Immature natural killer cell (primary cell): Measurements from ENCODE around the gene MAPKAP1. TPM values are rescaled to one million over a fixed set of nuclear protein-coding genes. Genes with fewer than 3 reads are reported as not detected.
"Not testable (repeated sequence)": the region's sequence is repeated elsewhere in the genome, so short reads cannot be mapped to it uniquely, and the experiment has no call there.

Experiments used
- DNase-seq, 3 donors: peaks; one replicate each; pipeline ENCODE4 v3.0.0; 2022; ENCODE audit warnings: mixed read lengths in 1 of 3
- H3K27ac Mint-ChIP-seq, 6 donors: one replicate each; pipeline ENCODE4 v1.8.0; 2020; ENCODE audit warnings: mixed read lengths in 6 of 6, mild to moderate bottlenecking in 5 of 6, inconsistent platforms in 4 of 6, moderate library complexity in 3 of 6
- H3K27me3 Mint-ChIP-seq, 3 donors: one replicate each; pipeline ENCODE4 v1.8.0; 2020 to 2021; ENCODE audit warnings: low read depth in 3 of 3, mild to moderate bottlenecking in 3 of 3, mixed read lengths in 3 of 3, moderate library complexity in 3 of 3, inconsistent platforms in 1 of 3
- H3K36me3 Mint-ChIP-seq, 3 donors: one replicate each; pipeline ENCODE4 v1.8.0; 2020; ENCODE audit warnings: mixed read lengths in 3 of 3, inconsistent platforms in 2 of 3, mild to moderate bottlenecking in 2 of 3
- H3K4me1 Mint-ChIP-seq, 2 donors: one replicate each; pipeline ENCODE4 v1.8.0; 2020; ENCODE audit warnings: inconsistent platforms in 2 of 2, mild to moderate bottlenecking in 2 of 2, mixed read lengths in 2 of 2, moderate library complexity in 1 of 2
- H3K4me3 Mint-ChIP-seq, 5 donors: one replicate each; pipeline ENCODE4 v1.8.0; 2020; ENCODE audit warnings: mild to moderate bottlenecking in 5 of 5, mixed read lengths in 5 of 5, inconsistent platforms in 3 of 5, moderate library complexity in 3 of 5
- H3K9me3 Mint-ChIP-seq, 6 donors: one replicate each; pipeline ENCODE4 v1.8.0; 2020; ENCODE audit warnings: mild to moderate bottlenecking in 6 of 6, mixed read lengths in 6 of 6, inconsistent platforms in 4 of 6, moderate library complexity in 3 of 6
- polyA plus RNA-seq, 3 donors: library from polyadenylated mRNA; unstranded; fragments of 300-500 nt; fragmentation: Illumina TruSeq; gene quantifications; one replicate each; pipeline ENCODE4 v1.2.3, GENCODE V29; 2021

The MAPKAP1 gene
- polyA plus RNA-seq, 3 donors from 2014 or later, result 56.9 to 75.1 (median 59.3) TPM

- H3K9me3 Mint-ChIP-seq, result no peaks in the 10 kb centered on the region
- no peak for DNase-seq
- H3K4me1 Mint-ChIP-seq, result peaks cover 16 to 35% of the 10 kb centered on the region in 2 donors
- no peaks in the 10 kb centered on the region for H3K36me3 Mint-ChIP-seq
- no peak overlapping the region for H3K4me3 Mint-ChIP-seq
- no peak overlapping the region for H3K27ac Mint-ChIP-seq
- H3K27me3 Mint-ChIP-seq, result no peaks in the 10 kb centered on the region
Measured at GRCh38 chr9:125589287-125589686, 117.7 kb downstream of the MAPKAP1 start.

- no peak for DNase-seq
- Mint-ChIP-seq H3K27me3 (no peaks in the 10 kb centered on the region), H3K4me1 (peaks cover 12 to 34% of the 10 kb centered on the region in 2 donors), H3K4me3 (no peak overlapping the region), H3K36me3 (no peaks in the 10 kb centered on the region), H3K9me3 (no peaks in the 10 kb centered on the region), H3K27ac (no peak overlapping the region)
Measured at GRCh38 chr9:125587819-125588460, 119.1 kb downstream of the MAPKAP1 start.

GRCh38 chr9:125586172-125586511 is 120.9 kb downstream of the MAPKAP1 start:
- no peak for DNase-seq
- Mint-ChIP-seq H3K27ac (no peak overlapping the region), H3K9me3 (no peaks in the 10 kb centered on the region), H3K4me3 (no peak overlapping the region), H3K36me3 (peaks cover 0 to 7% (median 0%) of the 10 kb centered on the region in 3 donors), H3K27me3 (no peaks in the 10 kb centered on the region), H3K4me1 (peaks cover 13 to 26% of the 10 kb centered on the region in 2 donors)

- peaks cover 3 to 10% (median 3%) of the 10 kb centered on the region in 3 donors for H3K36me3 Mint-ChIP-seq
- H3K27me3 Mint-ChIP-seq, result no peaks in the 10 kb centered on the region
- DNase-seq, result no peak
- no peak overlapping the region for H3K27ac Mint-ChIP-seq
- H3K4me1 Mint-ChIP-seq, result peaks cover 12 to 24% of the 10 kb centered on the region in 2 donors
- no peaks in the 10 kb centered on the region for H3K9me3 Mint-ChIP-seq
- H3K4me3 Mint-ChIP-seq, result no peak overlapping the region
Measured at GRCh38 chr9:125585503-125586171, 121.4 kb downstream of the MAPKAP1 start.

GRCh38 chr9:125580701-125581286 is 126.2 kb downstream of the MAPKAP1 start:
- H3K9me3 Mint-ChIP-seq, result no peaks in the 10 kb centered on the region
- H3K27ac Mint-ChIP-seq, result no peak overlapping the region
- peaks cover 4 to 5% of the 10 kb centered on the region in 2 donors for H3K4me1 Mint-ChIP-seq
- H3K4me3 Mint-ChIP-seq, result no peak overlapping the region
- H3K36me3 Mint-ChIP-seq, result peaks cover 8 to 27% (median 13%) of the 10 kb centered on the region in 3 donors
- no peak for DNase-seq
- no peaks in the 10 kb centered on the region for H3K27me3 Mint-ChIP-seq

- Mint-ChIP-seq H3K27me3 (no peaks in the 10 kb centered on the region), H3K27ac (no peak overlapping the region), H3K4me3 (no peak overlapping the region), H3K9me3 (no peaks in the 10 kb centered on the region), H3K36me3 (peaks cover 8 to 27% (median 14%) of the 10 kb centered on the region in 3 donors), H3K4me1 (peaks cover 13 to 18% of the 10 kb centered on the region in 2 donors)
- DNase-seq, result no peak
Measured at GRCh38 chr9:125579030-125579932, 127.7 kb downstream of the MAPKAP1 start.

- peaks cover 11 to 21% of the 10 kb centered on the region in 2 donors for H3K4me1 Mint-ChIP-seq
Measured at GRCh38 chr9:125574126-125574877, 132.7 kb downstream of the MAPKAP1 start.

GRCh38 chr9:125572461-125572860 is 134.5 kb downstream of the MAPKAP1 start:
- peaks cover 11 to 21% of the 10 kb centered on the region in 2 donors for H3K4me1 Mint-ChIP-seq
- H3K27me3 Mint-ChIP-seq, H3K27ac Mint-ChIP-seq, H3K9me3 Mint-ChIP-seq, H3K36me3 Mint-ChIP-seq, DNase-seq, H3K4me3 Mint-ChIP-seq: not testable (repeated sequence)

More at GRCh38 chr9:125574126-125574877, 132.7 kb downstream of the MAPKAP1 start:
- peaks cover 0 to 12% (median 9%) of the 10 kb centered on the region in 3 donors for H3K36me3 Mint-ChIP-seq
- H3K27me3 Mint-ChIP-seq, result no peaks in the 10 kb centered on the region
- H3K27ac Mint-ChIP-seq, result peak overlapping the region in 2 of 6 donors; percentile 19 to 30
- peaks cover 0 to 9% (median 1%) of the 10 kb centered on the region in 6 donors for H3K9me3 Mint-ChIP-seq
- no peak overlapping the region for H3K4me3 Mint-ChIP-seq
- DNase-seq, result no peak

- H3K27me3 Mint-ChIP-seq, H3K9me3 Mint-ChIP-seq, H3K36me3 Mint-ChIP-seq, H3K27ac Mint-ChIP-seq, DNase-seq, H3K4me3 Mint-ChIP-seq: not testable (repeated sequence)
- peaks cover 11 to 26% of the 10 kb centered on the region in 2 donors for H3K4me1 Mint-ChIP-seq
Measured at GRCh38 chr9:125571824-125572223, 135.2 kb downstream of the MAPKAP1 start.

- H3K27me3 Mint-ChIP-seq, result no peaks in the 10 kb centered on the region
- peaks cover 0 to 8% (median 4%) of the 10 kb centered on the region in 3 donors for H3K36me3 Mint-ChIP-seq
- H3K27ac Mint-ChIP-seq, result no peak overlapping the region
- H3K4me1 Mint-ChIP-seq, result peaks cover 4 to 22% of the 10 kb centered on the region in 2 donors
- no peak for DNase-seq
- H3K9me3 Mint-ChIP-seq, result peaks cover 0 to 9% (median 1%) of the 10 kb centered on the region in 6 donors
- no peak overlapping the region for H3K4me3 Mint-ChIP-seq
Measured at GRCh38 chr9:125570246-125570645, 136.8 kb downstream of the MAPKAP1 start.

- Mint-ChIP-seq H3K27me3 (no peaks in the 10 kb centered on the region), H3K36me3 (peaks cover 0 to 9% (median 8%) of the 10 kb centered on the region in 3 donors), H3K9me3 (peaks cover 0 to 9% (median 1%) of the 10 kb centered on the region in 6 donors), H3K4me1 (peaks cover 0 to 10% of the 10 kb centered on the region in 2 donors), H3K27ac (no peak overlapping the region), H3K4me3 (no peak overlapping the region)
- DNase-seq, result no peak
Measured at GRCh38 chr9:125568621-125569020, 138.4 kb downstream of the MAPKAP1 start.

GRCh38 chr9:125566051-125566450 is 141.0 kb downstream of the MAPKAP1 start:
- H3K4me1 Mint-ChIP-seq, result peaks cover 11 to 25% of the 10 kb centered on the region in 2 donors
- H3K27me3 Mint-ChIP-seq, H3K9me3 Mint-ChIP-seq, H3K4me3 Mint-ChIP-seq, H3K36me3 Mint-ChIP-seq, DNase-seq, H3K27ac Mint-ChIP-seq: not testable (repeated sequence)

- H3K4me3 Mint-ChIP-seq, result no peak overlapping the region
- H3K27me3 Mint-ChIP-seq, result no peaks in the 10 kb centered on the region
- no peak for DNase-seq
- peaks cover 11 to 25% of the 10 kb centered on the region in 2 donors for H3K4me1 Mint-ChIP-seq
- peaks cover 0 to 5% (median 0%) of the 10 kb centered on the region in 3 donors for H3K36me3 Mint-ChIP-seq
- no peaks in the 10 kb centered on the region for H3K9me3 Mint-ChIP-seq
- H3K27ac Mint-ChIP-seq, result no peak overlapping the region
Measured at GRCh38 chr9:125565126-125565525, 141.9 kb downstream of the MAPKAP1 start.
